ENCODE data around the gene RFC2. TPM values are rescaled to one million over a fixed set of nuclear protein-coding genes. Genes with fewer than 3 reads are reported as not detected.
"Not testable (repeated sequence)": the region's sequence is repeated elsewhere in the genome, so short reads cannot be mapped to it uniquely, and the experiment has no call there.

The RFC2 gene
- polyA plus RNA-seq, 4 donors, result 31.4 to 43.6 (median 38.5) TPM

DNA sequence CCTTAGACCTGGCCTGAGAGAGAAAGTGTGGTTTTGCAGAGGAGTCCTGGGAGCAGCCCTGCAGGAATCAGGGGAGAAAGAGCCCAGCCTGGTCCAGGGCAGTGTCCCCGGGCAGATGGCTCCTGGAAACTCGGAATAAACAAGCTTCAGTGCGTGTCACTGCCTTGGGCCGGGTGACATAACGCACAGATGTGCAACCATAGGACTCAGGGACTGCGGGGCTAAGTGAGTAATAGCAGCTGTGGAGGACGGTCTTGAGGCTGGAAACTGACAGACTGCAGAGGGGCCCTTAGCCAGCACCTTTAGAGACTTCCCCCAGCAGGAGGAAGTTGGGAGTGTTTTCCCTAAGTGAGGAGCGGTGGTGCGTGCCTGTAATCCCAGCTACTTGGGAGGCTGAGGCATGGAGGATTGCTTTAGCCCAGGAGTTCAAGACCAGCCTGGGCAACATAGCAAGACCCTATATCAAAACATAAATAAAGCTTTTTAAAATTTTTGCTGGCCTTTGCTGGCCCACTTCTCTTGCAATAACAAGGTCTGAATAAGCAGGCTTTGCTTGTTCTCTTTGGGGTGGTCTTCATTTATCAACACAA is 29.8 kb upstream of the RFC2 start:
- no peak for DNase-seq (ENCODE audit: low read depth in 4 of 4, low spot score in 3 of 4)

DNA sequence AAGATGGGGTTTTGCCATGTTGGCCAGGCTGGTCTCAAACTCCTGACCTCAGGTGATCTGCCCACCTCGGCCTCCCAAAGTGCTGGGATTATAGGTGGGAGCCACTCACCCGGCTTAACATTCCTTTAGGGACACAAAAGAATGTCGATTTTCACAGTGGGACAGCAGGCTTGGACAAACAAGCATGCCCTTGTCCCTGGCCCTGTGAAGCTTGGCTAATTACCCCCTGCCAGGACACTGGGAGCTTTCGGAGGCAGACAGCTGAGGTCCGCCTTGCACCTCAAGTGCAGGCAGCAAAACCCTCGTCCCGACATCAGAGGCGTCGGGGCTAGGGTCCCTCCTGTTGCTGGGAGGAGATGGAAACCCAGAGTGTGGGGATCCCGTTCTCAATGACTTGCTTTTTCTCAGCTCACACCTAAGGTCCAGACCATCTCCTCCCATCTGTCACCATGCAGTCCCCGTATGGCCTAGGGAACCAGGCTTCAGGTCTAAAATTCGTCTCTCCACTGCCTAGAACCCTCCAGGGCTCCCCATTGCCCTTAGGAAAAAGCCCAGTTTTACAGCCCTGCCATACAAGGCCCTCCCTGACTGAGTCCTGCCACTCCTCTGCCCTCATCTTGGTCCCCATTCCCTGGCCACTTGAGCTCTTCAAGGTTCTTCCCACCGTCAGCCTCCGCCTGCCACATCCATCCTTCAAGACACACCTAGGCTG is 28.7 kb upstream of the RFC2 start:
- no peak for DNase-seq (ENCODE audit: low read depth in 4 of 4, low spot score in 3 of 4)

DNA sequence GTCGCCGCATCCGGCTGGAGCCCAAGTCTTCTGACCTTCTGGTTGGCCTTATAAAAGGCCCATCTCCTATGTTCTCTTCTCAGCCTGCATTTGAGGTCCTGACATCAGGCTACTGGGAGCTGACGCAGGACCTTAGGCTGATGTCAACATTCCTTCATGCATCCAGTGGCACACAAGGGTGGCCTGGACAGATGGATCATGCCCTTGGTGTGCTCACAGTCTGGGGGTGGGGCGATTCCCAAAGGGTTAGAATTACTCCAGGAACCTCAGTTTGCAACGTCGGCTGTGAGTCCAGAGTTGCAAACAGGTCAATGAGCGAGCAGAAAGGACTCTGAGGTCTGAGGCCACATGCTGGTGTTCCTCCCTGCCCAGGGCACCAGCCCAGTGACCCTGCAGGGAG is 26.8 kb upstream of the RFC2 start:
- no peak for DNase-seq (ENCODE audit: low read depth in 4 of 4, low spot score in 3 of 4)

DNA sequence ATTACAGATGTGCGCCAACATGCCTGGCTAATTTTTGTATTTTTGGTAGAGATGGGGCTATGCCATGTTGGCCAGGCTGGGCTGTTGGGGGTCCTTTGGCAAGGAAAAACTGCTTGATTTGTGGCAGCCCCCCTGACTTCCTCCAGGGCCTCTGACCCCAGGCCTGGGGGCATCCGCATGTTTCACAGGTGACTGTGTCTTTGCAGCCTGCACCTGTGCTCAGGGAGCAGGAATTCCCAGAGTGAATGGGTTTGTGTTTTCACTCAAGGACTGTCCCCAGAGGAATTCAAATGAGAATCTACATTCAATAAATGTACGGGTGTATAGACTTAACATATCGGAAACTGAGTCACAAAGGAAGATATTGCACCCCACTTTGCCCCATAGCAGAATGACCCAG is 23.4 kb upstream of the RFC2 start:
- no peak for DNase-seq (ENCODE audit: low read depth in 4 of 4, low spot score in 3 of 4)

DNA sequence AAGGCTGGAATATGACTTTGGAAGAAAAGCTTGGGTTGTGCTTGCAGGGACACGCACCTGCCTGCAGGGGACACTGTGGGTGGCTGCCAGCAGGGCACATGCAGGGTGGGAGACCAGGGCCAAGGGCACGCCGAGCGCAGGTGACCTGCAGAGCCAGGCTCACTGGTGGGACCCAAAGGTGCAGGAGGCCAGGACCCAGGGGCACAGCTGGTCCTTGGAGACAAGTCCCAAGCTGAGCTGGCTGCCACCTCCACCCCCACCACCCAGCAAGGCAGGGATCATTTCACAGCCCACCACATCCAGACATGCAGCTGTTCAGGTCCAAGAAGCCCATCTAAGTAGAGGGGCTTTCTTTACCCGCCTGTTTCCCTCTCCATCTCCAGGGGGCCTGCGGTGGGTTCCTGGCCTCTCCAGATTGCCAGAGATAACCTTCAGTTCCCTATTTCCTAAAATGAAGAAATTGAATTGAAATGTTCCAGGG is 21.2 kb upstream of the RFC2 start:
- DNase-seq (ENCODE audit: low read depth in 4 of 4, low spot score in 3 of 4), result no peak

DNA sequence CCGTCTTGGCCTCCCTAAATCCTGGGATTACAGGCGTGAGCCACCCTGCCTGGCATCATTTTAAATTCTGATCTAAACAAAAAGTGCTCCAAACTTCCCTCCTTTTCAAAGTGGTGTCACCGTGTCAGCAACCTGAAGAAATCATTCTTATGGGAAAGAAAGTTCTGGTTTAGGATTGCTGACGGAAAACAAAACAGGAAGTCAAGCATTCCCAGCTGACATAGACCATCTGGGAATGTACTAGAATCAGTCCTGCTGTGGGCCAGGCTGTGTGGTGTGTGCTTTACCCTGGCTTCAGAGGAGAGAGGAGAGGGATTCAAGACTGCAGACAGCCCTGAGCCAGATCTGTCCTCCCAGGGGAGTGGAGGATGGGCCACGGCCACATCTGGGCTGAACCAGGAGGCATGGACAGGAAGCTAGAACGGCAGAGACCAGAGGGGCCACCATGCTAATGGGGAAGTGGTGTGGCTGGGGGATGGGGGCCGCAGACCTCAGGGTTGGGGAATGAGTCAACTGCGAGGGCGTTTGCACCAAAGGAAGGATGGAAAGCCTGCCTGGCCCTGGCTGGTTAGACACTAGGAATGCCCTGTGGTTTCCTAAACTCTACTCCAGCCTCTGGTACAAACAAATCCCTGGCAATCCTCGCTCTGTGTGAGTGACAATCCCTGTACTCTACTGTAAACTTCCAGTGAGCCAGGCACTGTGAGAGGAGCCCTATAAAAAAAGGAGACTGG is 18.3 kb upstream of the RFC2 start:
- peak in 3 of 4 donors; percentile 62 to 73 (median 68) for DNase-seq (ENCODE audit: low read depth in 4 of 4, low spot score in 3 of 4)

DNA sequence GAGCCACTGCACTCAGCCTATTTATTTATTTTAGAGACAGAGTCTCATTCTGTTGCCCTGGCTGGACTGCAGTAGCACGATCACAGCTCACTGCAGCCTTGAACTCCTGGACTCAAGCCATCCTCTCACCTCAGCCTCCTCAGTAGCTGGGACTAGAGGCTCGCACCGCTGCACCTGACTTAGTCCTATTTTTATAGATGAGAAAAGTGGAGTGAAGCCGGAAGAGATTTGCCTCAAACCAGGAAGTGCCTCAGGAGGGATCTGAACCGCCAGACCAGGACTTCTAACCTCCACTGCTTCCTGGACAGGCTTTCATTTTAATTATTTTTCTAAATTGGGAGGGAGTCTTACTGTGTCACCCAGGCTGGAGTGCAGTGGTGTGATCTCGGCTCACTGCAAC is 17.5 kb upstream of the RFC2 start:
- DNase-seq (ENCODE audit: low read depth in 4 of 4, low spot score in 3 of 4), result no peak

DNA sequence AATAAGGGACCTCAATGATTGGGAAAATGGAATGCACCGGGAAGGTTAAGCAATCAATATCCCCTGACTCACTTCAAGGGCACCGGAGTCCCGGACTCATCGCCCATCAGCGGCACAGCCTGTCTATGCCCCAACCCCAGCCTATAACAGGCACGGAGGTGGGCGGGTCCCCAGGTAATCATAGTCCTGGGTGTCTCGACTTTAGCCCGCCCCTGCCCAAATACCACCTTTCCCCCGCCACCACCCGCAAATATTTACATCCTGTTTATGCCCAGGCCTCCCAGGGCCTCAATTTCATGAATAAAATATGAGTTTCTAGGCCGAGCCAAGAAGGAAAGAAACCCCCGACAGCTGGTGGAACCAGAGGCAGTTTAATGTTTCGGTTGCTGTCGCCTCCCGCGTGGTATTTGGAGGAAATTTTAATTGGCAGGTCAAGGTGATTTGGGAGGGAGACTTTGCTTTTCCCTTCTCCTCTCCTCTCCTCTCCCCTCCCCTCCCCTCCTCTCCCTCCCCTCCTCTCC is 15.6 kb upstream of the RFC2 start:
- peak in 3 of 4 donors; percentile 68 to 78 (median 71) for DNase-seq (ENCODE audit: low read depth in 4 of 4, low spot score in 3 of 4)

DNA sequence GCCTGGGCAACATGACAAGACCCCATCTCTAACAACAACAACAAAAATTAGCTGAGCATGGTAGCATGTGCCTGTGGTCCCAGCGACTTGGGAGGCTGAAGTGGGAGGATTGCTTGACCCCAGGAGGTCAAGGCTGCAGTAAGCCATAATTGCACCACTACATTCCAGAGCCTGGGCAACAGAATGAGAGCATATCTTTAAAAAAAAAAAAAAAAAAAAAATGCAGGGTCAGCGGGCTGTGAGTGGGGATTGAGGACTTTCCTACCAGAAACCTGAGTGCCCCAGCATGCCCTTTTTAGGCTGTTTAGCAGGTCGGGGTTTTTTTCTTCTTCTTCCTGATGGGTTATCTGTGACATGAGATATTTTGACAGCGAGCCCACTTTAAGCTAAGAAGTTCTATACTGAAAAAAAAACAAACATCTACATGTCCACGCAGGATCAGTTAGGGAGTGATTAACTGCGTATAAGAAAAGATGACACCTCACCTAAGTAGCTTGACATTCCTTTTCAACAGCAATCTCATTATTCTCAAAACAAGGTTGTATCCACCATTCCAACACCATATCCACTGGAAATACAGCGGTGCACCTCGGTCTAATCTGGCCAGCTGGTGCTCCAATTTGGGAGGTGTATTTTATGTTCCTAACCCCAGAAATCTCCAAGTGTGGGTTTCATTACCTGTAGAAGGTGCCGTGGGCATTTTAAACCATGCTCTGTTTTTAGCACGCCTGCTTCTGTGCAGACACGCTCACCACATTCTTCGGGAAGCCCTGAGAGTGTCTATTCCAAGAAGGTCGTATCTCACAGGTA is 13.8 kb upstream of the RFC2 start:
- DNase-seq (ENCODE audit: low read depth in 4 of 4, low spot score in 3 of 4), result no peak

DNA sequence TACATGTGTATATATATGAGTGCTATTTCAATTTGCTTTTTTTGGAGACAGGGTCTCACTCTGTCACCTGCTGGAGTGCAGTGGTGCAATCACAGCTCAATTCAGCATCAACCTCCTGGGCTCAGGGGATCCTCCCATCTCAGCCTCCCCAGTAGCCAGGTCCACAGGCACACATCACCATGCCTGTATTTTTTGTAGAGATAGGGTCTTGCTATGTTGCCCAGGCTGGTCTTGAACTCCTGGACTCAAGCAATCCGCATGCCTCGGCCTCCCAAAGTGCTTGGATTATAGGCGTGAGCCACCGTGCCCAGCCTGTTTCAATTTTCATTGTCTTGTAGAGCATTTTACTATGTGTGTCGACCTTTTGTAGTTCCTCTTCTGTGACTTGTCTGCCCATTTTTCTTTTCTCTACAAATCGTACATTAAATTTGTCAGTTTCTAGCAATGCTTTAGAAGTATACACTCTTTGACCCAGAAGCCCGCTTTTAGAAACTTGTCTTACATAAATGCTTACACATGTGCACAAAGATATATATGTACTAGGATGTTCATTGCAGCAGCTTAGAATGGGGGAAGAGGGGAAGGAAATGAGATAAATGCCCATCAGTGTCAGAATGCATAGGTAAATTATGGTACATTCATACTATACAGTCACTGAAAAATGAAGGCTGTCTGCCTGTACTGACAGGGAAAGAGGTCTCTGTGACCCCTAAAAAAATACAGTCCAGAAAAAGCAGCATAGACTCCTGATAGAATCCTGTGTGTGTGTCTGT is 12.2 kb upstream of the RFC2 start:
- DNase-seq (ENCODE audit: low read depth in 4 of 4, low spot score in 3 of 4), result no peak

DNA sequence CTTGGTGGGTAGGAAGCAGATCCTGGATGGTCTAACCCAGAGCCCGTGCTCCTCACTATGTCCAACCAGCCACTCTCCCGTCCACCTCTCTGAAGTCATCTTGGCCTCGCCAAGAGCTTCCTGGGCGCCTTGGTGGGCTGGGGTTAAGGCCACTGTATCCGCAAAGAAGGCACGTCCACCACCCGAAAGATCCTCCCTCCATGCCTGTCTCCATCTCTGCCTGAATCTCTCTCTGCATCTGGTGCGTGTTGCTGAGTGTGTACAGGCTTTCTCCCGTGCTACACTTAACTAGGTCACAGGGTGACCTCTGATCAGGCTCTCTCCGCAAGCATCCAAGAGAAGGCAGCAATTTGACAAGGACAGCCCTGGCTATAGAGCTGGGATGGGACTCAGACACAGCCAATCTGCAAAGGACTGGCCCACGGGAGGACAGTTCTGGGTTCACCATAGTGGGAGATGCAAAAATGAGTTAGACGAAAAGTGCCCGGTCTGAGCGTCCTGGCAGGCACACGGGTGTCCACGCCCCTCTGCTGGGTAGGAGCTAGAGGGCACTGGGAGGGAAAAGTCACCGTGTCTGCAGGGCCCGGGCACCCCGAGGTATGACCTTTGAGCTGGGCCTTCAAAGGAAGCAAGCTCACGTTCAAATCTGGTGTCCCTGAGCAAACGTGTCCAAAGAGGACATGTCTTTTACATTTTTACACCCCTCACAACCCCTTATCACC is 9.4 kb upstream of the RFC2 start:
- DNase-seq (ENCODE audit: low read depth in 4 of 4, low spot score in 3 of 4), result no peak

DNA sequence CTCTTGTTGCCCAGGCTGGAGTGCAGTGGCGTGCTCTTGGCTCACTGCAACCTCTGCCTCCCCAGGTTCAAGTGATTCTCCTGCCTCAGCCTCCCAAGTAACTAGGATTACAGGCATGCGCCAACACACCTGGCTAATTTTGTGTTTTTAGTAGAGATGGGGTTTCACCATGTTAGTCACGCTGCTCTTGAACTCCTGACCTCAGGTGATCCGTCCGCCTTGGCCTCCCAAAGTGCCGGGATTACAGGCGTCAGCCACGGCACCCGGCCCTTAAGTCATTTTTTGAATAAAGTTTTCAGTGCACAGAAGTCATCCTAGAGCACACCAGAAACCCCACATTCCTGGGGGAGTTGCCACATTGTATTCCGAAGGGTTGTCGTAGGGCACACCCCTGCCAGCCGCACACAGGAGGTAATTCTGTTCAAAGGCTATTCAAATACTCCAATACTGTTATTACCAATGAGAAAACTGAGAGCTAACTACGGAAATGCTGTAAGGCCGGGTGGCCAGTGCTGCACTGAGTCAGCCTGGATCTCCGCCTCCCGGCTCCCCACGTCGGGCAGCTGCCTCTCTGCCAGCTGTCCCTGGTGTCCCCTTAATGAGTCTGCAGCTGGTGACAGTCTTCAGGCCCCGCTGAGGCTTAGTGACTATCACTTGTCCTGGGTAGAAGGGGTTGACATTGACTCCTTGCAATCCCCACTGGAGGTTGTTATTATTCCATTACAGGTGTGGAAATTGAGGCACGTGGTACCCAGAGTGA is 8.6 kb upstream of the RFC2 start:
- DNase-seq (ENCODE audit: low read depth in 4 of 4, low spot score in 3 of 4), result no peak

DNA sequence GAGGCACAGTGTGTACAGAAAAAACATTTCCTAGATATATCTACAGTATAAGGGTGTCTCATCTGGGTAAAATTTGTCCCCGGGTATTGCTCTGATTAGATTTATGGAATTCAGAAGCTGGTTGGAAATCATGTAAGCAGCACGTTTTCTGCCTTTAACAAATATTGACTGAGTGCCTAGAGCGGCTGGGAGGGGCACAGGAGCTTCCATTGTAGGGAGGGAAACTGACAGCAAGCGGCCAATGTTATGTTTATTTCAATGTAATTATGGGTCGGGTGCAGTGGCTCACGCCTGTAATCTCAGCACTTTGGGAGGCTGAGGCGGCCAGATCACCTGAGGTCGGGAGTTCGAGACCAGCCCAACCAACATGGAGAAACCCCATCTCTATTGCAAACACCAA is 4.4 kb upstream of the RFC2 start:
- no peak for DNase-seq (ENCODE audit: low read depth in 4 of 4, low spot score in 3 of 4)

DNA sequence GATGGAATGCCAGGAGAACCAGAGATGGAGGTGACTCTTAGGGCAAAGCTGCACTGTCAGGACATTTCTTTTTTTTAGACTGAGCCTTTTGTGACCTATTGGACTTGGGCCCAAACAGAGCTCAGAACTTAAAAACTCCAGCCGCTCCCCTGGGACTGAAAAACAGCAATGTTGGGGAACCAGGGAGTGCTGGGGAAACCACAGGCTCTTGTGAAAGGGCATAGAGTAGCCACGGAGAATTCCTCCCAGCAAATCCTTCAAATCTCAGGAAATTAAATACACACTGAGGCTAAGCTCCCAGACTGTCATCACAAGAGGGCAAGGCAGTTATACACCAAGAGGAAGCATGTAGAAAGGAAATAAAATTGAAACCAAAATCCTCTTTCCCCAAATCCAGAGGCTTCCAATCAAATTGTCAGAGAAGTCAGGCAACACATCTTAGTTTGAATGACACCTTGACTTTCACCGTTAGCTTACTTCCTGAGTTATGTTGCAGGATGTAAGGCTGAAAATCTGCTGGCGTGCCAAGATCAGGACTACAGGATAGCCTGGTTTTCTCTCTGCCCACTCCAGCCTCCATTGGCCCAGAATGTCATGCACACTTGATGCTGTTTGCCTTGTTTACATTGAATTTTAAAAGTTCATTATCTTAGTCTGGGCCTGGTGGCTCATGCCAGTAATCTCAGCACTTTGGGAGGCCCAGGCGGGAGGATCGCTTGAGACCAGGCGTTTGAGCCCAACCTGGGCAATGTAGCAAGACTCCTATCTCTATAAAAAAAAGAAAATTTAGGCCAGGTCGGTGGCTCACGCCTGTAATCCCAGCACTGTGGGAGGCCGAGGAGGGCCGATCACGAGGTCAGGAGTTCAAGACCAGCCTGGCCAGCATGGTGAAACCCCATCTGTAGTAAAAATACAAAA is 2.6 kb upstream of the RFC2 start:
- DNase-seq (ENCODE audit: low read depth in 4 of 4, low spot score in 3 of 4), result no peak

DNA sequence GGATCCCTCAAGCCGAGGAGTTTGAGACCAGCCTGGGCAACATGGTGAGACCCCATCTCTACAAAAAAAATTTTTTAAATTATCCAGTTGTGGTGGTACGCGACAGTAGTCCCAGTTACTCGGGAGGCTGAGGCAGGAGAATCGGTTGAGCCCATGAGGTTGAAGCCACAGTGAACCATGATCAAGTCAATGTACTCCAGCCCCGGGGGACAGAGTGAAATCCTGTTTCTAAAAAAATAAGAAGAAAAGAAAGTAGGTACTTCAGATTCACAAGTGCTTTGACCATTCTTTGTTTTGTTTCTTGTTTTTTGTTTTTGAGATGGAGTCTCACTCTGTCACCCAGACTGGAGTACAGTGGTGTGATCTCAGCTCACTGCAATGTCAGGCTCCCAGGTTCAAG is 1.3 kb upstream of the RFC2 start:
- not testable (repeated sequence) for DNase-seq (ENCODE audit: low read depth in 4 of 4, low spot score in 3 of 4)

DNA sequence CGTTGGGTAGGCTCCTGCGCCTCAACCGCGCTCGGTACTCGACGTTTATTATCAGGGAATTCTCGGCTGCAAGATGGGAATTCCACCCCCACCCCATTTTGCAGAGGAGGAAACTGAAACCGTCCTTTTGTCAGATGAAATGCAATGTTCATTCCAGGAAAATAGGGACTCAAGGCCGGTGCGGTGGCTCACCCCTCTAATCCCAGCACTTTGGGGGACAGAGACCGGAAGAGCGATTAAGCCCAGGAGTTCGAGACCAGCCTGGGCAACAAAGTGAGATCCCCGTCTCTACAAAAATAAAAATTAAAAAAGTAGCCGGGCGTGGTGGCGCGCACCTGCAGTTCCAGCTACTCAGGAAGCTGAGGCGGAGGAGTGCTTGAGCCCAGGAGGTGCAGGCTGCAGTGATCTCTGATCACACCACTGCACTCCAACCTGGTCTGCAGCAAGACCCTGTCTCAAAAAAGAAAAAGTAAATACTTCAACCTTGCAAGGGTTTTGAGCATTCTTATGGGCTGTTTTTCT is 720 bp upstream of the RFC2 start:
- DNase-seq (ENCODE audit: low read depth in 4 of 4, low spot score in 3 of 4), result no peak

DNA sequence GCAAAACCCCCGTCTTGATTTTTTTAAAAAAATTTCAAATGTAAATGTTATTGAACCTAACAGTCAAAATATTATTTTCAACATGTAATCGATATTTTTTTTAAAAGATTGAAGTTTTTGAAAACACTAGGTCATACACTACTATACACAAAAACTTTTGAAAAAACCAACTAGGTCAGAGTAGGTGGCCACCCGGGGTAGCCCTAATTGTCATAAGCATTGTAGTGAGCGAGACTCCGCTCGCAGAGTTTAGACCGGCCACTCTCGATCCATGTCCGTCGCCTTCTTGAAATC is 417 bp downstream of the RFC2 start:
- DNase-seq (ENCODE audit: low read depth in 4 of 4, low spot score in 3 of 4), result no peak

DNA sequence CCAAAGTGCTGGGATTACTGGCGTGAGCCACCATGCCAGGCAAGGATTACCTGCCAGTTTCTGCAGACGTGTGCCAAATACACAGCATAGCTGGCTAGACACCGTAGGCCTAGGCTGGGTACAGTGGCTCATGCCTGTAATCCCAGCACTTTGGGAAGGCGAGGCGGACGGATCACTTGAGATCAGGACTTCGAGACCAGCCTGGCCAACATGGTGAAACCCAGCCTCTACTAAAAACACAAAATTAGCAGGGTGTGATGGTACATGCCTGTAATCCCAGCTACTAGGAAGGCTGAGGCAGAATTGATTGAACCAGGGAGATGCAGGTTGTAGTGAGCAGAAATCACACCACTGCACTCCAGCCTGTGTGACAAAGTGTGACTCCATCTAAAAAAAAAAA is 868 bp downstream of the RFC2 start:
- no peak for DNase-seq (ENCODE audit: low read depth in 4 of 4, low spot score in 3 of 4)

Measured in left renal pelvis (tissue), 4 donors.